ENCODE measurements around the gene CHAD. TPM values are rescaled to one million over a fixed set of nuclear protein-coding genes. Genes with fewer than 3 reads are reported as not detected.

CHAD gene
- total RNA-seq, 1 donor from 2014 or later, result not detected

DNA sequence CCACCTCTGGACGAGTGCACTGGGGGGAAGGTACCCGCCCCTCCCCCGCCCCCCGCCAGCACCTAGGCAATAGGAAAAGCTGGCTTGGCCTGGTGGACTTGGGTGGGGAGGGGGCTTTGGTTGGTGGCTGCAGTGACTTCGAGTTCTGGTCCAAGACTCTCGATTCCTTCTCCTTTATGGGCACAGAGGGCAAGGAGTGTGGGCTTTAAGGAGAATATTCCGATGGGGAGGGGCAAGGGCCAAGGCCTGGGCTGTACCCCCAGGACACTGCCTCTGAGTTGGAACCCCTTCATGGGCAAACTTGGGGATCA lies 42.3 kb downstream of the CHAD start:
- H3K27me3 Mint-ChIP-seq (ENCODE audit: unreplicated experiment), result peaks cover 6% of the 10 kb centered on the region
- peak overlapping the region; percentile 36 for H3K27ac Mint-ChIP-seq (ENCODE audit: unreplicated experiment)
- H3K4me1 Mint-ChIP-seq (ENCODE audit: low read depth, unreplicated experiment), result peaks cover 12% of the 10 kb centered on the region
- TF ChIP-seq, protein P1, sequence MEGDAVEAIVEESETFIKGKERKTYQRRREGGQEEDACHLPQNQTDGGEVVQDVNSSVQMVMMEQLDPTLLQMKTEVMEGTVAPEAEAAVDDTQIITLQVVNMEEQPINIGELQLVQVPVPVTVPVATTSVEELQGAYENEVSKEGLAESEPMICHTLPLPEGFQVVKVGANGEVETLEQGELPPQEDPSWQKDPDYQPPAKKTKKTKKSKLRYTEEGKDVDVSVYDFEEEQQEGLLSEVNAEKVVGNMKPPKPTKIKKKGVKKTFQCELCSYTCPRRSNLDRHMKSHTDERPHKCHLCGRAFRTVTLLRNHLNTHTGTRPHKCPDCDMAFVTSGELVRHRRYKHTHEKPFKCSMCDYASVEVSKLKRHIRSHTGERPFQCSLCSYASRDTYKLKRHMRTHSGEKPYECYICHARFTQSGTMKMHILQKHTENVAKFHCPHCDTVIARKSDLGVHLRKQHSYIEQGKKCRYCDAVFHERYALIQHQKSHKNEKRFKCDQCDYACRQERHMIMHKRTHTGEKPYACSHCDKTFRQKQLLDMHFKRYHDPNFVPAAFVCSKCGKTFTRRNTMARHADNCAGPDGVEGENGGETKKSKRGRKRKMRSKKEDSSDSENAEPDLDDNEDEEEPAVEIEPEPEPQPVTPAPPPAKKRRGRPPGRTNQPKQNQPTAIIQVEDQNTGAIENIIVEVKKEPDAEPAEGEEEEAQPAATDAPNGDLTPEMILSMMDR (IDR thresholded peaks at IDR 0.05; ENCODE audit: partially characterized antibody, unreplicated experiment), result no peak
- no peaks in the 10 kb centered on the region for H3K36me3 Mint-ChIP-seq (ENCODE audit: unreplicated experiment)
- H3K4me3 Mint-ChIP-seq (ENCODE audit: unreplicated experiment), result peak overlapping the region; percentile 82
- no peak for DNase-seq
- H3K9me3 Mint-ChIP-seq (ENCODE audit: unreplicated experiment), result peaks cover 3% of the 10 kb centered on the region

DNA sequence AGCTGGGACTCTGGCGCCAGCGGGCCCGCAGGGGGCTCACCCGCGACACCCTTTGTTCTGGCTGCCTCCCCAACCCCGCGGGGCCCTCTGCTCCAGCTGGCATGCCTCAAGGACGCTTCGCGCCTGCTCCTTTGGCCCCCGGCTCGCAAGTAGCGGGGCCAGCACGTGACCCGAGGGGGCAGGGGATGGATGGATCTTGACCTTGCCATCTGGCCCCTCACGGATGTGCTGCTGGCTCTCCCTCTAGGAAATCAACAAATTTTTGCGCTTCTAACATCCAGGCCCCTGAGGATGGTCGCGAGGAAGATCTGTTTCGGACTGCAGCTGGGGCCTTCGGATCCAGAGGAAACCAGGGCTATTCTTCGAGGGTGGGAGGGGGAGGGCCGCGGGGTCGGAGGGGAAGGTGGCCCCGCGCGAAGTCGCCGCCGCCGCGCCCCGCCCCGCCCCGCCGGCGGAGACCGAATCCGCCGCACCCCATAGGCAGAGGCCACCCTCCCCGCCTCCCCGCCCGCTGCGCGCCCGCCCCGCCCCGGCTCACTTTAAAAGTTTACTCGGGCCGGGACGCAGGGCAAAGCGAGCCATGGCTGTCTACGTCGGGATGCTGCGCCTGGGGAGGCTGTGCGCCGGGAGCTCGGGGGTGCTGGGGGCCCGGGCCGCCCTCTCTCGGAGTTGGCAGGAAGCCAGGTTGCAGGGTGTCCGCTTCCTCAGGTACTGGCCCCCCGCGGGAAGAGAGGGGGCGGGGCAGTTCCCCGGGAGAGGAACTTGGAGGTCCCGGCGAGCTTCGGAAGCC lies 42.8 kb downstream of the CHAD start, which contains the start of gene ACSF2:
TSS of gene ACSF2 (plus strand) at position 537 of the 790 bp plus-strand sequence. CDS start at position 581, 44 bp downstream.
- Mint-ChIP-seq H3K36me3 (ENCODE audit: unreplicated experiment) (no peaks in the 10 kb centered on the region), H3K9me3 (ENCODE audit: unreplicated experiment) (peaks cover 3% of the 10 kb centered on the region), H3K27me3 (ENCODE audit: unreplicated experiment) (peaks cover 4% of the 10 kb centered on the region), H3K4me3 (ENCODE audit: unreplicated experiment) (peak within 1 kb of the TSS; percentile 89), H3K27ac (ENCODE audit: unreplicated experiment) (peak within 1 kb of the TSS; percentile 96), H3K4me1 (ENCODE audit: low read depth, unreplicated experiment) (peaks cover 12% of the 10 kb centered on the region)
- TF ChIP-seq, protein P1 (IDR thresholded peaks at IDR 0.05; ENCODE audit: partially characterized antibody, unreplicated experiment), result no peak
- DNase-seq, result peak; percentile 76

DNA sequence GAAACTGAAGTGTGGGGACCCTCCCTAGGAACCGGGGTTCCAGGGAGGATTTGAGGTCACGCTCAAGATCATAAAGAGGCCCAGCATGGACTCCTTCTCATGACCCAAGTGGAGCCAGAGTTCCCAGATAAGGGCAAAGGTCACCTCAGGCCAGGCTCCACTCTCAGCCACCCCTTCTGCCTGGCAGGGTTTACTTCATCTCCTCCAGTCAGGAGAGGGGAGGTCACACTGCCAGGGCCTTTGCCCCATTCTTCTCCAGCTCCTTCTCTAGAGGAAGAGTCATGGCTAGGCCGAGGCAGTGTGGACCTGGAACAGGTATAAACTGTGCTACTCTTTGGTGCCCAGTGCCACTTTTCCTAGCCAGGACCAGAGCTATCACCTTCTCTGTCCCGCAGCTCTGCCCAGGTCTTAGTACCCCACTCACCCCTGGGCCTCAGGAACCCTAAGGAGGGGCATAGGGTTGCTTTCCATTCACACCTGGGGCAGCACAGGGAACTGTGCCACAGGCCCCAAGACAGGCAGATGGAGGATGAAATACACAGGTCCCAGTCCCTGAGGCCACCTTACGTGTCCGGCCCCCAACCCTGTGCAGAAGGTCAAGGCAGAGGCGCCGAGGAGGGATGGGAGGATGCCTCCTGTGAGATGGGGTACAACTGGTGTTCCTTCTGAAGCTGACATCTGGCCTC lies 43.5 kb downstream of the CHAD start:
- H3K27ac Mint-ChIP-seq (ENCODE audit: unreplicated experiment), result peak overlapping the region; percentile 96
- peaks cover 3% of the 10 kb centered on the region for H3K9me3 Mint-ChIP-seq (ENCODE audit: unreplicated experiment)
- peak overlapping the region; percentile 89 for H3K4me3 Mint-ChIP-seq (ENCODE audit: unreplicated experiment)
- H3K27me3 Mint-ChIP-seq (ENCODE audit: unreplicated experiment), result peaks cover 4% of the 10 kb centered on the region
- TF ChIP-seq, protein P1 (IDR thresholded peaks at IDR 0.05; ENCODE audit: partially characterized antibody, unreplicated experiment), result no peak
- H3K36me3 Mint-ChIP-seq (ENCODE audit: unreplicated experiment), result no peaks in the 10 kb centered on the region
- DNase-seq, result no peak
- H3K4me1 Mint-ChIP-seq (ENCODE audit: low read depth, unreplicated experiment), result peaks cover 12% of the 10 kb centered on the region

DNA sequence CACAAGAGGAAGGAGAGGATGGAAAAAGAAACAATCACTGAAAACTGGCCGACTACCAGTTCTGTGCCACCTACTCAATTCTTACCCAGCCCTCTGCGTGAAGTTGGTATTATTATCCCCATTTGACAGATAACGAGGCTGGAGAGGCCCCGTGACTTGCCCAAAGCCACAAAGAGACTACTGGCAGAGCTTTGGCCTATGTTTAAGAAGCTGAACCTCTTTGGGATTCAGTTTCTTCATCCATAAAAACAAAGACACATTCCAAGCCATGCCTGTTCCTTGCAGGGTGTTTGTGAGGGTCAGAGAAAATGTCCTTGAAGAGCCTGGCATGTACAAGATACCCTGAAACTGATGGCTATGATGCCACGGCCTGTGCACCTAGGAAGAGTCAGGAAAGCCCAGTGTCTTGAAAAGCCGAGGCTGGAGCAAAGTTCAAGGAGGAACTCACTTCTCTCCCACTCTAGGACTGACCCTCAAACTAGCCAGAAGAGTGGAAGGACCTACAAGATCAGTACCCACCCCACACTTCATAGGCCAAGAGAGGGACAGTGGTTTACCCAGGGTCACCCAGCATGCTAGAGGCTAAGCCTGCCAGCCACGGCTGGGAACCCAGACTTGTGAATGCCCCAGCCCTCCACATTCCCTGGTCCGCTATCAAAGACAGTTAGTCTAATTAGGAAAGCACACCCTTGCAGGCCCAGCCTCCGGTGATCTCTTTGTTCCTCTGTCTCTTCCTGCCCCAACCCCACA lies 44.3 kb downstream of the CHAD start:
- peaks cover 12% of the 10 kb centered on the region for H3K4me1 Mint-ChIP-seq (ENCODE audit: low read depth, unreplicated experiment)
- no peak for DNase-seq
- H3K27ac Mint-ChIP-seq (ENCODE audit: unreplicated experiment), result no peak overlapping the region
- H3K9me3 Mint-ChIP-seq (ENCODE audit: unreplicated experiment), result peaks cover 3% of the 10 kb centered on the region
- TF ChIP-seq, protein P1 (IDR thresholded peaks at IDR 0.05; ENCODE audit: partially characterized antibody, unreplicated experiment), result no peak
- peaks cover 2% of the 10 kb centered on the region for H3K36me3 Mint-ChIP-seq (ENCODE audit: unreplicated experiment)
- peaks cover 4% of the 10 kb centered on the region for H3K27me3 Mint-ChIP-seq (ENCODE audit: unreplicated experiment)
- H3K4me3 Mint-ChIP-seq (ENCODE audit: unreplicated experiment), result no peak overlapping the region

Data from glutamatergic neuron (in vitro differentiated cells).